GM19193 (cell line): ENCODE data around the gene ZNF607.

ENCODE experiments used
- POLR2A ChIP-seq: IDR thresholded peaks from 4 replicates; pipeline ENCODE4 v1.6.1; 2011; ENCODE audit not compliant: insufficient read depth, insufficient read length; ENCODE audit errors: extremely low read depth

ZNF607 gene

GRCh38 chr19:37719111-37719926 lies at the start of gene ZNF607:
ZNF607 (minus strand) TSS chr19:37719761; CDS start chr19:37711618, 8,143 bp downstream.
- peak; percentile 74 for TF ChIP-seq POLR2A

- no peak for TF ChIP-seq POLR2A
Measured at GRCh38 chr19:37763488-37763887, 43.9 kb upstream of the ZNF607 start.

- TF ChIP-seq POLR2A, result no peak
Measured at GRCh38 chr19:37738371-37738770, 18.8 kb upstream of the ZNF607 start.

- TF ChIP-seq POLR2A, result no peak
Measured at GRCh38 chr19:37725181-37725580, 5.6 kb upstream of the ZNF607 start.

GRCh38 chr19:37719927-37720265 lies 335 bp upstream of the ZNF607 start:
- TF ChIP-seq POLR2A, result no peak

- no peak for TF ChIP-seq POLR2A
Measured at GRCh38 chr19:37718304-37718703, 1.3 kb downstream of the ZNF607 start.

GRCh38 chr19:37716140-37716539 lies 3.4 kb downstream of the ZNF607 start:
- no peak for TF ChIP-seq POLR2A

GRCh38 chr19:37706052-37706605 lies 13.4 kb downstream of the ZNF607 start:
- no peak for TF ChIP-seq POLR2A

GRCh38 chr19:37699057-37699456 lies 20.5 kb downstream of the ZNF607 start:
- TF ChIP-seq POLR2A, result no peak

- no peak for TF ChIP-seq POLR2A
Measured at GRCh38 chr19:37698216-37698615, 21.3 kb downstream of the ZNF607 start.

- TF ChIP-seq POLR2A, result no peak
Measured at GRCh38 chr19:37695144-37695899, 24.2 kb downstream of the ZNF607 start.

- no peak for TF ChIP-seq POLR2A
Measured at GRCh38 chr19:37692956-37693620, 26.5 kb downstream of the ZNF607 start.

- no peak for TF ChIP-seq POLR2A
Measured at GRCh38 chr19:37691881-37692504, 27.6 kb downstream of the ZNF607 start.

GRCh38 chr19:37683520-37683919 lies 36.0 kb downstream of the ZNF607 start:
- TF ChIP-seq POLR2A, result no peak

GRCh38 chr19:37669450-37669914 lies 50.1 kb downstream of the ZNF607 start:
- no peak for TF ChIP-seq POLR2A
